Prostate gland (tissue), 2 donors: ENCODE data around the gene SUMF1.

Experiments used
- CTCF ChIP-seq, 4 experiments: fragments of 200-600 bp in 2 of 4; fragments of 450-650 bp in 2 of 4; sonication (generic) in 2 of 4; IDR thresholded peaks; 1 replicate in 3 of 4; 2 replicates in 1 of 4; pipeline ENCODE4 v1.5.1; 2016 to 2019; ENCODE audit warnings: antibody characterized with exemption in 4 of 4, mild to moderate bottlenecking in 2 of 4, moderate library complexity in 2 of 4
- POLR2A ChIP-seq: fragments of 450-650 bp; IDR thresholded peaks from one replicate; pipeline ENCODE4 v1.6.1; 2016; ENCODE audit warnings: antibody characterized with exemption, mild to moderate bottlenecking

GRCh38 chr3:4358273-4358672 lies 108.8 kb downstream of the SUMF1 start:
- TF ChIP-seq CTCF (IDR thresholded peaks at IDR 0.05) (no peak), POLR2A (no peak)
